GM19239 (cell line): Measurements from ENCODE around the gene HDAC1.
"Not testable (repeated sequence)": the region's sequence is repeated elsewhere in the genome, so short reads cannot be mapped to it uniquely, and the experiment has no call there.

Source experiments
- DNase-seq: peaks from one replicate; pipeline ENCODE4 v3.0.0; 2011; ENCODE audit warnings: low spot score; ENCODE audit not compliant: insufficient read length
- FAIRE-seq: peaks from 2 replicates; lab custom pipeline; 2011; peaks lifted over from hg19 to GRCh38; lab: Jason Lieb, UNC

Gene HDAC1

GRCh38 chr1:32273391-32274208 lies 18.3 kb upstream of the HDAC1 start:
- DNase-seq = no peak
- peak; percentile 80 for FAIRE-seq

DNA sequence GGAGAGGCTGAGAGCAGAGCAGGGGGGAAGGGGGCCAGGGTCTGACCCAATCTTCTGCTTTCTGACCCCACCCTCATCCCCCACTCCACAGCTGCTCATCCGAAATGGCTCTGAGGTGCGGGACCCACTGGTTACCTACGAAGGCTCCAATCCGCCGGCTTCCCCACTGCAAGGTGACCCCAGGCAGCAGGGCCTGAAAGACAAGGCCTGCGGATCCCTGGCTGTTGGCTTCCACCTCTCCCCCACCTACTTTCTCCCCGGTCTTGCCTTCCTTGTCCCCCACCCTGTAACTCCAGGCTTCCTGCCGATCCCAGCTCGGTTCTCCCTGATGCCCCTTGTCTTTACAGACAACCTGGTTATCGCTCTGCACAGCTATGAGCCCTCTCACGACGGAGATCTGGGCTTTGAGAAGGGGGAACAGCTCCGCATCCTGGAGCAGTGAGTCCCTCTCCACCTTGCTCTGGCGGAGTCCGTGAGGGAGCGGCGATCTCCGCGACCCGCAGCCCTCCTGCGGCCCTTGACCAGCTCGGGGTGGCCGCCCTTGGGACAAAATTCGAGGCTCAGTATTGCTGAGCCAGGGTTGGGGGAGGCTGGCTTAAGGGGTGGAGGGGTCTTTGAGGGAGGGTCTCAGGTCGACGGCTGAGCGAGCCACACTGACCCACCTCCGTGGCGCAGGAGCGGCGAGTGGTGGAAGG lies 17.1 kb upstream of the HDAC1 start:
- DNase-seq (no peak), FAIRE-seq (no peak)

DNA sequence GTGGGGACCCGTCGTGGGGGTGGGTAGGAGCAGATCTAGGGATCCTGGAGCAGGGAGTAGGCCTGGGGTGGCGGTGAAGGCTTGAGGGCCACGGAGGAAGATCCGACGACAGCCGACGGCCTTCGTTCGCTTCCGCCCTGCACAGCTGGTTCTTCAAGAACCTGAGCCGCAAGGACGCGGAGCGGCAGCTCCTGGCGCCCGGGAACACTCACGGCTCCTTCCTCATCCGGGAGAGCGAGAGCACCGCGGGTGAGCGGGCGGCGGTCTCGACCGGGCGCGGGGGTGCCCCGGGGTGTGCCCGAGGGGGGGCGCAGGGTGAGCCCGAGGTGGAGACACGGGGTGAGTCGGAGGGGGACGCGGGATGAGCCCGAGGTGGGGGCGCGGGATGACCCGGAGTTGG lies 16.5 kb upstream of the HDAC1 start:
- no peak for FAIRE-seq
- DNase-seq = no peak

GRCh38 chr1:32276032-32276782 lies 15.7 kb upstream of the HDAC1 start:
- FAIRE-seq (no peak), DNase-seq (no peak)

DNA sequence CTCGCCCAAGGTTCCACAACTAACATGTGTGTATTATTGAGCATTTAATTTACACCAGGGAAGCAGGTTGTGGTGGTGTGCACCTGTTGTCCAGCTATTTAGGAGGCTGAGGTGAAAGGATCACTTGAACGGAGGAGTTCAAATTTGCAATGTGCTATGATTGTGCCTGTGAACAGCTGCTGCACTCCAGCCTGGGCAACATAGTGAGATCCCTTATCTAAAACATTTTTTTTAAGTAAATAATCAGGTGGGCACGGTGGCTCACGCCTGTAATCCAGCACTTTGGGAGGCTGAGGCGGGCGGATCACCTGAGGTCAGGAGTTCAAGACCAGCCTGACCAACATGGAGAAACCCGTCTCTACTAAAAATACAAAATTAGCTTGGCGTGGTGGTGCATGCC lies 7.1 kb upstream of the HDAC1 start:
- FAIRE-seq = not testable (repeated sequence)

GRCh38 chr1:32285658-32286057 lies 6.2 kb upstream of the HDAC1 start:
- FAIRE-seq = no peak
- DNase-seq = no peak

More for the DNA sequence above, 7.1 kb upstream of the HDAC1 start:
- DNase-seq = not testable (repeated sequence)

GRCh38 chr1:32286763-32287162 lies 5.1 kb upstream of the HDAC1 start:
- FAIRE-seq = no peak
- no peak for DNase-seq

GRCh38 chr1:32289256-32289655 lies 2.6 kb upstream of the HDAC1 start:
- DNase-seq (no peak), FAIRE-seq (no peak)

- FAIRE-seq = no peak
Measured at GRCh38 chr1:32291145-32291707, 657 bp upstream of the HDAC1 start.

DNA sequence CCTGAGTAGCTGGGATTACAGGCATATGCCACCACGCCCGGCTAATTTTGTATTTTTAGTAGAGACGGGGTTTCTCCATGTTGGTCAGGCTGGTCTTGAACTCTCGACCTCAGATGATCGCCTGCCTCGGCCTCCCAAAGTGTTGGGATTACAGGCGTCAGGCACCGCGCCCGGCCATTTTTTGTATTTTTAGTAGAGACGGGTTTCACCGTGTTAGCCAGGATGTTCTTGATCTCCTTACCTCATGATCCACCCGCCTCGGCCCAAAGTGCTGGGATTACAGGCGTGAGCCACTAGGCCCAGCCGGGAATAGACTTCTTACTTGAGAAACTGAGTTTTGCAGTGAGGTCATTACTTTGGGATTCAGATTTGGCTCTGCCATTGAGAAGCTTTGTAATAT lies 6.3 kb downstream of the HDAC1 start:
- FAIRE-seq, DNase-seq: not testable (repeated sequence)

More at GRCh38 chr1:32291145-32291707, 657 bp upstream of the HDAC1 start:
- no peak for DNase-seq

DNA sequence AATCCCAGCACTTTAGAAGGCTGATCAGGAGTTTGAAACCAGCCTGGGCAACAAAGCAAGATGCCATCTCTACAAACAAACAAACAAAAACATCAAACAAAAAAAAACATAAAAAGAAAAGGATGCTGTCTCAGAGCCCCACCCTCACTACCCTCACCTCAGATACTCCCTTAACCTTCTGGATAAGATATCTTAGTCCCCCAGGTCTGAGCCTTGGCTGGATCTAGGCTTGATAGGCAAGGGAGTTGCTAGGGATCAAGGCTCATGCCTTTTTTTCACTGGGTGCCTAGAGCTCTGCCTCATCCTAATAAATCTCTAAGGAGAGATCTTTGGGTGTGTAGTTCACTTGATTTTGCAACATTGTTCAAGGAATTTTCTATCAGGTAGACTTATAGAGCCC lies 7.4 kb downstream of the HDAC1 start:
- FAIRE-seq (no peak), DNase-seq (no peak)

GRCh38 chr1:32303358-32303757 lies 11.5 kb downstream of the HDAC1 start:
- DNase-seq = no peak
- no peak for FAIRE-seq

DNA sequence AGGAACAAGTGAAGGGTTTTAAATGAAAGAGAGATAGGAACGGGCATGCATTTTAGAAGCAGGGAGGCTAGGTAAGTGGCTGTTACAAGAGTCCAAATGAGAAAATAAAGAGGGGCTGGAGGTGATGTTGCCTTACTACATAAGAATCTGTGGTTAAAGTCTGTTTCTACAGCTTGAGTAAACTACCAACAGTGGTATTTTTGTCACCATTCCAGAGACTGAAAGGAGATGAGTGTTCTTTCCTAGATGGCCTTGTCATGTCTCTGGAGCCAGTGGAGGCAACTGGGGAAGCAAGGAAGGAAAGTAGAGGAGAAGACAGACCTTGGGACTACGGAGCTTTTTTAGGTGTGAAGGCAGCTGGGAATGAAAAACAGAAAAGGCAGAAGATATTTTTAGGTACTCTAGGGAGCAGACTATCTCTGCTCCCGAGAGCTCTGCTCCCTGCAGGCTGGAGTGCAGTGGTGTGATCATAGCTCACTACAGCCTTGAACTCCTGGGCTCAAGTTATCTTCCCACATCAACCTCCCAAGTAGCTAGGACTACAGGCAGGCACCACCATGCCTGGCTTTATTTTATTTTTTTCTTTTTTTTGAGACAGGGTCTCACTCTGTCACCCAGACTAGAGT lies 12.2 kb downstream of the HDAC1 start:
- no peak for DNase-seq
- no peak for FAIRE-seq

DNA sequence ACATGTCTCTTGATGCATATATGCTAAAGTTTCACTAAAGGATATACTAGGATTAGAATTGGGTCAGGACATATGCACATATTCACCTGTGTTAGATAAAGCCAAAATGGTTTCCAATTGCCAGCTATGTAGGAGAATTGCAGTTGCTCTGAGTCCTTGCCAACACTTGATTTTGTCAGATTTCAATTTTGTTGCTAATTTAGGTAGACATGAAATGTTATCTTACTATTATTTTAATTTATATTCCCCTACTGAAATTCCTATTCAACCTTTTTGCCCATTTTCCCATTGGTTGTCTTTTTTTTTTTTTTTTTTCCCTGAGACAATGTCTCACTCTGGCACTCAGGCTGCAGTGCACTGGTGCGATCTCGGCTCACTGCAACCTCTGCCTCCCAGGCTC lies 13.4 kb downstream of the HDAC1 start:
- FAIRE-seq (no peak), DNase-seq (no peak)

DNA sequence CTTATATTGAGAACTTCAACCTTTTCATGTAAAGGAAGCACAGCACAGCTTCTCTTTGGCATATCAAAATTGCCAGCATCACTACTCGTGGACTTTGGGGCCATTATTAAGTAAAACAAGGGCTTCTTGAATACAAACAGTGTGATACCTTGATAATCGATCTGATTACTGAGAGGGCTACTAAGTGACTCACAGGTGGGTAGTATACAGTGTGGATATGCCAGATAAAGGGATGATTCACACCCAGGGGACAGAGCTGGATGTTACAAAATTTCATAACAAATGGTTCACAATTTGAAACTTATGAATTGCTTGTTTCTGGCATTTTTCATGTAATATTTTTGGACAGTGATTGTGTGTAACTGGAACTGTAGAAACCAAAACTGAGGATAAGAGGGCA lies 15.4 kb downstream of the HDAC1 start:
- DNase-seq = no peak

DNA sequence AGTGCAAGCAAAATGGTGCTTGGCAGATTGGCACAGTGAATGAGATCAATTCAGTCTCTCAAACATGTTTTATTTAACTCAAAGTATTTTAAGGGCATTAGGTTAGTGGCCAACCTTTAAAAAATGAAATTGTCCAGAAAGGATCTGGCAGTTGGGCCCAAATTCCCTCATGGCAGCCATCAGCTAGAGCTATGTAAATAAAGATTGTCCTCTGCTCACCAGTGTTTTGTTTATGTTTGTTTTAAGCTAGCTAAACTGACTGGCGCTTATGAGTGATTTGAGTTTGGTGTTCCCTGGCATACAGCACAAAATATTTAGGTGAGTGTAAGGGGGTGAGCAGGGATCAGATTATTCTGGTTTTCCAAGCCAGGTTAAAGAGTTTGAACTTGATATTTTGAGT lies 18.1 kb downstream of the HDAC1 start:
- FAIRE-seq = no peak
- no peak for DNase-seq

More for the DNA sequence above, 15.4 kb downstream of the HDAC1 start:
- no peak for FAIRE-seq

- no peak for FAIRE-seq
- no peak for DNase-seq
Measured at GRCh38 chr1:32311709-32312393, 20.0 kb downstream of the HDAC1 start.

GRCh38 chr1:32316903-32317277 lies 25.0 kb downstream of the HDAC1 start:
- no peak for FAIRE-seq
- no peak for DNase-seq

DNA sequence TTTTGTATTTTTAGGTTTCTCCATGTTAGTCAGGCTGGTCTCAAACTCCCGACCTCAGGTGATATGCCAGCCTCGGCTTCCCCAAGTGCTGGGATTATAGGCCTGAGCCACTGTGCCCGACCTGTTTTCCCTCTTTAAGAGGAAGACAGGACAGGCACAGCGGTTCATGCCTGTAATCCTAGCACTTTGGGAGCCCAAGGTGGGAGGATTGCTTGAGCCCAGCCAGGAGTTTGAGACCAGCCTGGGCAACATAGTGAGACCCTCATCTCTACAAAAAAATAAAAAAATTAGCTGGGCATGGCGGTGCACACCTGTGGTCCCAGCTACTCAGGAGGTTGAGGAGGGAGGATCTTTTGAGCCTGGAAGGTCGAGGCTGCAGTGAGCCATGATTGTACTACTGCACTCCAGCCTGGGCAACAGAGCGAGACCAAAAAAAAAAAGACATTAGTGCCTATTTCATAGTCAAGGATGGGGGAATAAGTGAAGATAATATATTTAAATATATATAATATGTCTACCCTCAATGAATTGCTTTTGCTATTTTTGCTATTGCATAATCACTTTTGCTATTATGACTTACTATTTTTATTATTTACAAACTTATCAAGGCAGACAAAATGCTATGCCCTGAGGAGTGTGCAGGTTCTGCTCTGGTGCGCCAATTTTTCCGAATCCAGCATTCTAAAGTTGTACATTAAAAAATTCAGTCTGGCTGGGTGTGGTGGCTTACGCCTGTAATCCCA lies 26.4 kb downstream of the HDAC1 start:
- DNase-seq = no peak
- FAIRE-seq = no peak
